Thoracic aorta (tissue), 2 donors: ENCODE data around the gene INPP5D. TPM values are rescaled to one million over a fixed set of nuclear protein-coding genes. Genes with fewer than 3 reads are reported as not detected.

Experiments
- ATAC-seq: fragments of 150-250 bp; one replicate; pipeline ENCODE4 v1.8.0; 2017; ENCODE audit warnings: low read depth; ENCODE audit not compliant: insufficient number of reproducible peaks, low FRiP score
- DNase-seq: peaks from one replicate; pipeline ENCODE4 v3.0.0-alpha.2; 2020; ENCODE audit warnings: low spot score
- H3K27ac ChIP-seq, 2 donors: fragments of 200-600 bp; sonication (generic); 1 replicate in 1 of 2; 2 replicates in 1 of 2; pipeline ENCODE4 v1.5.1; 2016; ENCODE audit warnings: mild to moderate bottlenecking in 2 of 2, moderate library complexity in 2 of 2
- H3K27me3 ChIP-seq: fragments of 200-600 bp; sonication (generic); replicated peaks from 2 replicates; pipeline ENCODE4 v1.6.0; 2016; ENCODE audit warnings: mild to moderate bottlenecking; ENCODE audit not compliant: insufficient read depth
- H3K36me3 ChIP-seq: fragments of 200-600 bp; sonication (generic); one replicate; pipeline ENCODE4 v1.5.1; 2016
- H3K4me1 ChIP-seq, 2 donors: fragments of 200-600 bp; sonication (generic); 1 replicate in 1 of 2; 2 replicates in 1 of 2; pipeline versions ENCODE4 v1.5.1 to v1.6.0; 2016; ENCODE audit warnings: low read depth in 2 of 2, mild to moderate bottlenecking in 1 of 2; ENCODE audit not compliant: control insufficient read depth in 1 of 2
- H3K4me3 ChIP-seq: fragments of 200-600 bp; sonication (generic); 2 replicates; pipeline ENCODE4 v1.5.1; 2016; ENCODE audit warnings: mild to moderate bottlenecking
- H3K9me3 ChIP-seq: fragments of 200-600 bp; sonication (generic); 2 replicates; pipeline ENCODE4 v1.5.1; 2016
- total RNA-seq, 2 donors: library from RNA; depleted of rRNA; stranded (reverse); fragments of >200 nt; gene quantifications; one replicate each; pipeline versions ENCODE4 v1.1.0 to v1.2.3, GENCODE V29; 2016
- TF ChIP-seq, protein P1 (sequence below): fragments of 200-600 bp; sonication (generic); IDR thresholded peaks from one replicate; pipeline ENCODE4 v1.5.1; 2019; ENCODE audit warnings: antibody characterized with exemption

Gene INPP5D
- total RNA-seq, 2 donors from 2014 or later = 24.2 to 49.7 TPM

DNA sequence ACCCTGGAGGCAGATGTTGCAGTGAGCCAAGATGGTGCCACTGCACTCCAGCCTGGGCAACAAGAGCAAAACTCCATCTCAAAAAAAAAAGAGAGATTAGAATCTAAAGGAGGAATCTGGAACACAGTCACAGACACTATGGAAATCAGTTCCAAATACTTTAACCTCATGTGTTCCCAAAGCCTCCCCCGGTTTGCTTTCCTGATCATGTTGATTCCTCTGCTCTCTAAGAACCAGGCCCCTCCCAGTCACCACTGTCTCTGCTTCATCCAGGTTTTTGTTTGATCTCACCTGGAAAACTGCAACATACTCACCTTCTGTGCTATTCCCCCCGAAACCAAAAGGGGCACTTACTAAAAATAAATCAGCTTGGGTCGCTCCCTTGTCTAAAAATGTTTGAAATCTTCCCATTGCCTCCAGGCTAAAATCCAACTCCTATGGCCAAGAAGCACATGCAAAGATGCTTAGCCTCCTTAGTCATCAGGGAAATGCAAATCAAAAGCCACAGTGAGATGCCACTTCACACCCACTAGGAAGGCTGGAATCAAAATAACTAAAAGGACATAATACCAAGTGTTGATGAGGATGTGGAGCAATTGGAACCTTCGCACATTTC lies 33.8 kb upstream of the INPP5D start:
- peaks cover 3 to 14% of the 10 kb centered on the region in 2 donors for H3K4me1 ChIP-seq
- no peaks in the 10 kb centered on the region for H3K36me3 ChIP-seq
- no peak overlapping the region for H3K4me3 ChIP-seq
- no peak overlapping the region for H3K27ac ChIP-seq
- no peaks in the 10 kb centered on the region for H3K27me3 ChIP-seq
- no peak for DNase-seq
- H3K9me3 ChIP-seq = no peaks in the 10 kb centered on the region
- TF ChIP-seq, protein P1, sequence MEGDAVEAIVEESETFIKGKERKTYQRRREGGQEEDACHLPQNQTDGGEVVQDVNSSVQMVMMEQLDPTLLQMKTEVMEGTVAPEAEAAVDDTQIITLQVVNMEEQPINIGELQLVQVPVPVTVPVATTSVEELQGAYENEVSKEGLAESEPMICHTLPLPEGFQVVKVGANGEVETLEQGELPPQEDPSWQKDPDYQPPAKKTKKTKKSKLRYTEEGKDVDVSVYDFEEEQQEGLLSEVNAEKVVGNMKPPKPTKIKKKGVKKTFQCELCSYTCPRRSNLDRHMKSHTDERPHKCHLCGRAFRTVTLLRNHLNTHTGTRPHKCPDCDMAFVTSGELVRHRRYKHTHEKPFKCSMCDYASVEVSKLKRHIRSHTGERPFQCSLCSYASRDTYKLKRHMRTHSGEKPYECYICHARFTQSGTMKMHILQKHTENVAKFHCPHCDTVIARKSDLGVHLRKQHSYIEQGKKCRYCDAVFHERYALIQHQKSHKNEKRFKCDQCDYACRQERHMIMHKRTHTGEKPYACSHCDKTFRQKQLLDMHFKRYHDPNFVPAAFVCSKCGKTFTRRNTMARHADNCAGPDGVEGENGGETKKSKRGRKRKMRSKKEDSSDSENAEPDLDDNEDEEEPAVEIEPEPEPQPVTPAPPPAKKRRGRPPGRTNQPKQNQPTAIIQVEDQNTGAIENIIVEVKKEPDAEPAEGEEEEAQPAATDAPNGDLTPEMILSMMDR = no peak
- ATAC-seq = no peak

- ATAC-seq (no peak), DNase-seq (no peak)
- H3K27me3 ChIP-seq = no peaks in the 10 kb centered on the region
- no peak overlapping the region for H3K27ac ChIP-seq
- H3K9me3 ChIP-seq = no peaks in the 10 kb centered on the region
- no peaks in the 10 kb centered on the region for H3K36me3 ChIP-seq
- H3K4me3 ChIP-seq = no peak overlapping the region
- H3K4me1 ChIP-seq = peaks cover 3 to 21% of the 10 kb centered on the region in 2 donors
- TF ChIP-seq, protein P1 = no peak
Measured at GRCh38 chr2:233029321-233029720, 30.8 kb upstream of the INPP5D start.

DNA sequence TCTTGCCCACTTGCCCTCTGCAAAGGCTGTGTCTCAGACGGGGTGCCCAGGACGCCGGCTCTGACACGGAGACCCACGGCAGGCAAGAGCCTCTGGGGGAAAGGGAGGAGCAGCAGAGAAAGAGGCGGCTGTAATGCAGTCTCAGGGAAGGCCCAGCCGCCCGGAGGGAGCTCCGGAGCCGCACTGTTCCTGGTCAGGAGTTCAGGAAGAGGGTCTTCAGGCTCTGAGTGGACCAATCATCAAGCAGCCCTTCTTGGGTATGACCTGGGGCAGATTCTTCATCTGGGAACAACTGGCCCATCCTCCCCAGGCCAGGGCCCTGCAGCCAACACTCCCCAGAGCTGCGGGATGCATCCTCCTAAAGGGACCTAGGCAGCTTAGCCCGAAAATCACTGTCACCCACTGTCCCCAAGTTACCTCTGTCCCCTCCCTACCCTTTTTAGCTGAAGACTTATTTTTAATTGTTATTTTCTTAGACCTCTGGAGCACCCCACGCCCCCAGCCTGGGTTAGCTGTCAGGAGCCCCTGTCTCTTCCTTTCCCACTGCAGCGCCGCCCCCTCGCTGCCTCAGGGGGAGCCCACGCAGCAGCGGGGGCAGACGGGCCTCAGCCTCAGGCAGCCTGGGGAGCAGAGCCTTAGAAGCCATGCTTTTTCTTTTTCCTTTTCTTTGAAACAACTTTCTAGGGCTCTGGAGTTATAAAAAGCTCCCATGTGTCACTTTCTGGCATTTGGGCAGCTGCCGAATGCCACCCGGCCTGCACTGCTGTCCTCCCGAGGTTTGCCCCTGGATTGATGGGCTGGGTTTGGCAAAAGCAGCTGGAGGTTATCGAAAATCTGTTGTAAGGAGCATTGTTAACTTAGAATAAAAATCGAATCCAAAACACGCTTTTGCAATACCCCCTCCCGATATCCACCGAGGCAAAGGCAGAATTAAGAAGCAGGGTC lies 28.3 kb upstream of the INPP5D start:
- no peak overlapping the region for H3K4me3 ChIP-seq
- H3K27ac ChIP-seq = no peak overlapping the region
- no peak for DNase-seq
- H3K36me3 ChIP-seq = no peaks in the 10 kb centered on the region
- H3K27me3 ChIP-seq = no peaks in the 10 kb centered on the region
- TF ChIP-seq, protein P1 = no peak
- no peak for ATAC-seq
- H3K9me3 ChIP-seq = no peaks in the 10 kb centered on the region
- peaks cover 0 to 8% of the 10 kb centered on the region in 2 donors for H3K4me1 ChIP-seq

GRCh38 chr2:233032551-233033320 lies 27.4 kb upstream of the INPP5D start, which contains the start of gene NEU2:
Gene NEU2 (plus strand): TSS chr2:233032672. CDS start chr2:233032672, 0 bp downstream.
- H3K27ac ChIP-seq = no peak within 1 kb of the TSS
- H3K36me3 ChIP-seq = no peaks in the 10 kb centered on the region
- no peaks in the 10 kb centered on the region for H3K27me3 ChIP-seq
- H3K4me3 ChIP-seq = no peak within 1 kb of the TSS
- no peak for ATAC-seq
- DNase-seq = no peak
- H3K4me1 ChIP-seq = peaks cover 0 to 7% of the 10 kb centered on the region in 2 donors
- TF ChIP-seq, protein P1 = no peak
- no peaks in the 10 kb centered on the region for H3K9me3 ChIP-seq

GRCh38 chr2:233033672-233034071 lies 26.5 kb upstream of the INPP5D start:
- Histone ChIP-seq H3K36me3 (no peaks in the 10 kb centered on the region), H3K9me3 (no peaks in the 10 kb centered on the region), H3K4me1 (peaks cover 0 to 7% of the 10 kb centered on the region in 2 donors), H3K27ac (no peak overlapping the region), H3K4me3 (no peak overlapping the region), H3K27me3 (no peaks in the 10 kb centered on the region)
- DNase-seq = no peak
- TF ChIP-seq, protein P1 = no peak
- ATAC-seq = no peak
